Activated CD4-positive, alpha-beta T cell treated with anti-CD3 and anti-CD28 coated beads for 1 hour (primary cell): ENCODE results near the gene ELF5.

ENCODE experiments used
- DNase-seq: peaks from one replicate; pipeline ENCODE4 v3.0.0-alpha.2; 2020

The ELF5 gene

GRCh38 chr11:34448223-34448994 lies 65.2 kb downstream of the ELF5 start:
- no peak for DNase-seq

GRCh38 chr11:34447044-34447443 lies 66.5 kb downstream of the ELF5 start:
- DNase-seq, result no peak

GRCh38 chr11:34446386-34446785 lies 67.2 kb downstream of the ELF5 start:
- no peak for DNase-seq

GRCh38 chr11:34445956-34446355 lies 67.6 kb downstream of the ELF5 start:
- no peak for DNase-seq

- no peak for DNase-seq
These were observed 69.2 kb downstream of the ELF5 start for GRCh38 chr11:34444428-34444827.

GRCh38 chr11:34443136-34443535 lies 70.5 kb downstream of the ELF5 start:
- DNase-seq, result no peak

GRCh38 chr11:34441814-34442213 lies 71.8 kb downstream of the ELF5 start:
- no peak for DNase-seq

- no peak for DNase-seq
These were observed 73.9 kb downstream of the ELF5 start for GRCh38 chr11:34439610-34440198.

GRCh38 chr11:34438529-34439507 lies 74.8 kb downstream of the ELF5 start, which contains the start of gene CAT:
Gene CAT, plus strand, starts transcription at chr11:34438934. Its CDS starts 80 bp downstream, at chr11:34439014.
- peak; percentile 94 for DNase-seq

- DNase-seq, result no peak
These were observed 76.1 kb downstream of the ELF5 start for GRCh38 chr11:34437224-34438125.

GRCh38 chr11:34433899-34434298 lies 79.7 kb downstream of the ELF5 start:
- DNase-seq, result no peak

- no peak for DNase-seq
These were observed 80.8 kb downstream of the ELF5 start for GRCh38 chr11:34432822-34433221.

- DNase-seq, result no peak
These were observed 81.6 kb downstream of the ELF5 start for GRCh38 chr11:34431979-34432378.
